Naive thymus-derived CD4-positive, alpha-beta T cell (primary cell): Measurements from ENCODE around the gene MAP7D1. TPM values are rescaled to one million over a fixed set of nuclear protein-coding genes. Genes with fewer than 3 reads are reported as not detected.
A peak's percentile ranks its signal among the peaks of the same experiment; 100 is the strongest.
"Not testable (repeated sequence)": the region's sequence is repeated elsewhere in the genome, so short reads cannot be mapped to it uniquely, and the experiment has no call there.

Source experiments
- ATAC-seq: fragments of 150-1000 bp; cut with Tn5 transposase; 2 replicates; pipeline ENCODE4 v1.10.0; 2021; ENCODE audit warnings: mild to moderate bottlenecking, moderate library complexity
- CTCF ChIA-PET: fragments of 350-600 bp; sonication (Branson Sonifier 250); formaldehyde crosslinking; loops from one replicate; lab custom pipeline; 2021; ENCODE audit warnings: antibody characterized with exemption; lab: Charles Lee
- POLR2A ChIA-PET: fragments of 350-600 bp; sonication (Branson Sonifier 250); formaldehyde crosslinking; loops from one replicate; lab custom pipeline; 2021; ENCODE audit warnings: antibody characterized with exemption, inconsistent platforms; lab: Charles Lee
- DNase-seq, 9 donors: peaks; one replicate each; pipeline versions ENCODE4 v3.0.0 to v3.0.0-alpha.2; 2020 to 2022; ENCODE audit warnings: mixed read lengths in 1 of 9
- H3K27ac ChIP-seq: one replicate; pipeline ENCODE4 v1.7.0; 2013; ENCODE audit warnings: mild to moderate bottlenecking, low read depth, low read length, moderate library complexity
- H3K27me3 ChIP-seq, 2 donors: one replicate each; pipeline ENCODE4 v1.7.0; 2013; ENCODE audit warnings: low read length in 2 of 2, mild to moderate bottlenecking in 2 of 2, moderate library complexity in 2 of 2; ENCODE audit not compliant: control insufficient read depth in 2 of 2, insufficient read depth in 2 of 2
- H3K36me3 ChIP-seq, 3 experiments: 1 replicate in 2 of 3; 2 replicates in 1 of 3; pipeline ENCODE4 v1.7.0; 2013; ENCODE audit warnings: low read length in 3 of 3, mild to moderate bottlenecking in 3 of 3, moderate library complexity in 1 of 3; ENCODE audit not compliant: insufficient read depth in 3 of 3, control insufficient read depth in 2 of 3
- H3K4me1 ChIP-seq, 2 donors: one replicate each; pipeline ENCODE4 v1.7.0; 2013; ENCODE audit warnings: low read length in 2 of 2, mild to moderate bottlenecking in 2 of 2, moderate library complexity in 1 of 2; ENCODE audit not compliant: control insufficient read depth in 2 of 2, insufficient read depth in 2 of 2
- H3K4me3 ChIP-seq: 2 replicates; pipeline ENCODE4 v1.7.0; 2013; ENCODE audit warnings: mild to moderate bottlenecking, low read length
- H3K9me3 ChIP-seq, 3 experiments: 1 replicate in 2 of 3; 2 replicates in 1 of 3; pipeline ENCODE4 v1.7.0; 2013; ENCODE audit warnings: low read length in 3 of 3; ENCODE audit not compliant: control insufficient read depth in 2 of 3
- H3K27ac Mint-ChIP-seq, 9 donors: one replicate each; pipeline ENCODE4 v1.8.0; 2020 to 2022; ENCODE audit warnings: mixed read lengths in 9 of 9, mild to moderate bottlenecking in 8 of 9, moderate library complexity in 5 of 9, inconsistent platforms in 2 of 9
- H3K27me3 Mint-ChIP-seq, 5 donors: one replicate each; pipeline ENCODE4 v1.8.0; 2021 to 2022; ENCODE audit warnings: mixed read lengths in 5 of 5, mild to moderate bottlenecking in 1 of 5
- H3K36me3 Mint-ChIP-seq, 5 donors: one replicate each; pipeline ENCODE4 v1.8.0; 2020 to 2022; ENCODE audit warnings: mixed read lengths in 5 of 5, mild to moderate bottlenecking in 3 of 5, inconsistent platforms in 1 of 5
- H3K4me1 Mint-ChIP-seq, 7 donors: one replicate each; pipeline ENCODE4 v1.8.0; 2020 to 2022; ENCODE audit warnings: mixed read lengths in 7 of 7, mild to moderate bottlenecking in 3 of 7, inconsistent platforms in 1 of 7
- H3K4me3 Mint-ChIP-seq, 10 donors: one replicate each; pipeline ENCODE4 v1.8.0; 2020 to 2022; ENCODE audit warnings: mild to moderate bottlenecking in 10 of 10, mixed read lengths in 10 of 10, moderate library complexity in 6 of 10, inconsistent platforms in 2 of 10
- H3K9me3 Mint-ChIP-seq, 11 donors: one replicate each; pipeline ENCODE4 v1.8.0; 2020 to 2022; ENCODE audit warnings: mixed read lengths in 11 of 11, mild to moderate bottlenecking in 4 of 11, inconsistent platforms in 1 of 11, moderate library complexity in 1 of 11
- intact Hi-C, 2 donors: fragments of 100-400 bp; cut with micrococcal nuclease; formaldehyde crosslinking; loops; one replicate each; pipeline ENCODE4 v1.15.1; 2023
- polyA plus RNA-seq, 2 donors: library from polyadenylated mRNA; unstranded; fragments of 300-500 nt; fragmentation: Illumina TruSeq; gene quantifications; one replicate each; pipeline ENCODE4 v1.2.3, GENCODE V29; 2021
- total RNA-seq, 6 experiments: library from RNA in 5 of 6; stranded (reverse) in 5 of 6; gene quantifications; 1 replicate in 5 of 6; 2 replicates in 1 of 6; pipeline ENCODE4 v1.2.3 and lab custom pipeline; 2021 to 2026

Gene MAP7D1
- total and polyA plus RNA-seq, 7 experiments from 2014 or later: 15.2 to 257 (median 232) TPM

DNA sequence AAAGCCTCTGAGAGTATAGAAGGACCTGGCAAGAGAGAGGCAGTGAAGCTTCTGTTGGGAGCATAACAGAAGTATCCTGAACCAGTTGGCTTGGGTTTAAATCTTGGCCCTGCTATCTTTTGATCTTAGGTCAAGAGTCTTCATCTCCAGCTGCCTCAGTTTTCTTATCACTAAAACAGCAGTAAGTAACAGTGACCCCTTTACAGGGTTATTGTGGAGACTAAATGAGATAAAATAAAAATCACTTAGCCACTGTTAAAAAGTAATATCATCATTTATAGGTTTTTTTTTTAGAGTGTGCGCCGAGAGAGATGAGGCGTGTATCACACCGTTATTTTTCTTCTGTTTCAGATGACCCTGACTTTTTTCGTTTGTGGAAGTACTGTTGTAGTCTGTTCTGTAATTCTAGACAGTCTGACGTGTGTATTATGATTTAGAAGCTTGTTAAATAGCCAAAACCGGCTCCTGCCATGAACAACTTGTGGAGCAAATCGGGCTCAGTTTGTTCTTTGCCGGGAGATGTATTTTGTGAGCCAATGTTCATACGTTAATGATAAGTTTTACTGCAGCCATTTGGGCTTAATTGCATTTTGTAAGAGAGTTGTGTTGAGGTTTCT is 69.4 kb downstream of the MAP7D1 start:
- Histone ChIP-seq H3K27ac (peak overlapping the region; percentile 98), H3K9me3 (no peaks in the 10 kb centered on the region), H3K4me1 (peaks cover 27 to 30% of the 10 kb centered on the region in 2 donors), H3K4me3 (peak overlapping the region; percentile 69), H3K27me3 (no peaks in the 10 kb centered on the region), H3K36me3 (peaks cover 0 to 17% (median under 1%) of the 10 kb centered on the region in 3 experiments)
- CTCF ChIA-PET: interaction anchor here (1.5 kb wide), 1 partner anchor 125 kb away, joined by 4 read pairs; no protein-coding TSS in a partner anchor
- no peaks in the 10 kb centered on the region for H3K27me3 Mint-ChIP-seq
- H3K9me3 Mint-ChIP-seq: peaks cover 0 to 3% (median 0%) of the 10 kb centered on the region in 11 donors
- peak overlapping the region; percentile 96 to 100 (median 100) for H3K27ac Mint-ChIP-seq
- POLR2A ChIA-PET: interaction anchor here (0.6 to 5.0 kb wide), 11 partner anchors 13 to 1734 kb away, joined by 3 to 96 read pairs (median 5); partner anchors contain the start of genes ADPRS, MAP7D1, MRPS15 and TRAPPC3
- DNase-seq (no peak), ATAC-seq (no peak)
- peaks cover 4 to 13% (median 10%) of the 10 kb centered on the region in 5 donors for H3K36me3 Mint-ChIP-seq
- intact Hi-C loops: loop anchor here (2.0 to 10.0 kb wide), 4 partner anchors 291 to 1469 kb away; partner anchors contain the start of genes AGO3 (in 1 of the 2), CDCA8 (in 1 of the 2), KIAA0319L (in 1 of the 2) and NCDN (in 1 of the 2)
- H3K4me3 Mint-ChIP-seq: peak overlapping the region; percentile 96 to 99 (median 98)
- peaks cover 21 to 43% (median 36%) of the 10 kb centered on the region in 7 donors for H3K4me1 Mint-ChIP-seq

DNA sequence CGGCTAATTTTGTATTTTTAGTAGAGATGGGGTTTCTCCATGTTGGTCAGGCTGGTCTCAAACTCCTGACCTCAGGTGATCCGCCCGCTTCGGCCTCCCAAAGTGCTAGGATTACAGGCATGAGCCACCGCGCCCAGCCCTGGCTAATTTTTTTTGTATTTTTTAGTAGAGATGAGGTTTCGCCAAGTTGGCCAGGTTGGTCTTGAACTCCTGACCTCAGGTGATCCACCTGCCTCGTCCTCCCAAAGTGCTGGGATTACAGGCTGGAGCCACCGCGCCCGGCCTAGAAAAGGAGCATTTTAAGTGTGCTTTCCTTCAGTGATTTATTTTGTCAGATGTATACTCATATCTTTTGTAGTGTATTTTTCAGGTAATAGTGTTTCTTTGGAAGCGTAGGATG is 74.3 kb downstream of the MAP7D1 start:
- CTCF ChIA-PET: interaction anchor here (0.7 kb wide), 1 partner anchor 56 kb away, joined by 3 read pairs; no protein-coding TSS in a partner anchor
- Mint-ChIP-seq H3K4me1 (peaks cover 39 to 73% (median 63%) of the 10 kb centered on the region in 7 donors), H3K4me3 (peak overlapping the region in 1 of 10 donors; percentile 23), H3K36me3 (peaks cover 4 to 22% (median 14%) of the 10 kb centered on the region in 5 donors)
- intact Hi-C loops, POLR2A ChIA-PET, H3K9me3 Mint-ChIP-seq, H3K27ac Mint-ChIP-seq, H3K27me3 Mint-ChIP-seq, H3K27ac ChIP-seq, H3K27me3 ChIP-seq, H3K4me3 ChIP-seq, DNase-seq, H3K9me3 ChIP-seq, ATAC-seq: not testable (repeated sequence)
- Histone ChIP-seq H3K4me1 (peaks cover 35 to 36% of the 10 kb centered on the region in 2 donors), H3K36me3 (peaks cover 0 to 31% (median 5%) of the 10 kb centered on the region in 3 experiments)

Other genes starting within 250 kb of the MAP7D1 start
- gene AGO3, start 225.1 kb upstream of the MAP7D1 start, total RNA-seq: 10 to 100 TPM; 27.2 to 49.2 (median 39.4) TPM
- gene AGO3, start 225.1 kb upstream of the MAP7D1 start, polyA plus RNA-seq: 10 to 100 TPM; 11.8 to 19.3 TPM
- under 1 TPM in 2 of 5 experiments, not detected in 3; 0.71 to 0.93 TPM for gene TEKT2, start 72.1 kb upstream of the MAP7D1 start, total RNA-seq
- gene TEKT2, start 72.1 kb upstream of the MAP7D1 start, polyA plus RNA-seq: not detected
- 10 to 100 TPM; 18.0 to 30.2 (median 24.2) TPM for gene ADPRS, start 67.3 kb upstream of the MAP7D1 start, total RNA-seq
- gene ADPRS, start 67.3 kb upstream of the MAP7D1 start, polyA plus RNA-seq: 10 to 100 TPM; 18.3 to 35.4 TPM
- 1 to 10 TPM in 1 of 5 experiments, under 1 TPM in 3, not detected in 1; 0.05 to 2.5 (median 0.20) TPM for gene COL8A2, start 30.9 kb upstream of the MAP7D1 start, total RNA-seq
- gene COL8A2, start 30.9 kb upstream of the MAP7D1 start, polyA plus RNA-seq: not detected
- 10 to 100 TPM; 32.1 to 60.5 (median 47.2) TPM for gene TRAPPC3, start 6.7 kb upstream of the MAP7D1 start, total RNA-seq
- 100 to 1,000 TPM in 1 of 2 donors, 10 to 100 TPM in 1; 98.6 to 110 TPM for gene TRAPPC3, start 6.7 kb upstream of the MAP7D1 start, polyA plus RNA-seq
- gene THRAP3, start 68.3 kb downstream of the MAP7D1 start, total RNA-seq: 100 to 1,000 TPM in 3 of 5 experiments, 10 to 100 TPM in 2; 62.1 to 138 (median 122) TPM
- gene THRAP3, start 68.3 kb downstream of the MAP7D1 start, polyA plus RNA-seq: 100 to 1,000 TPM in 1 of 2 donors, 10 to 100 TPM in 1; 99.7 to 112 TPM
- 10 to 100 TPM in 1 of 5 experiments, 1 to 10 TPM in 4; 2.7 to 21.7 (median 3.1) TPM for gene SH3D21, start 150.2 kb downstream of the MAP7D1 start, total RNA-seq
- under 1 TPM; 0.17 to 0.37 TPM for gene SH3D21, start 150.2 kb downstream of the MAP7D1 start, polyA plus RNA-seq
- 10 to 100 TPM in 1 of 5 experiments, 1 to 10 TPM in 4; 1.5 to 12.5 (median 2.2) TPM for gene EVA1B, start 167.5 kb downstream of the MAP7D1 start, total RNA-seq
- gene EVA1B, start 167.5 kb downstream of the MAP7D1 start, polyA plus RNA-seq: under 1 TPM; 0.43 to 0.66 TPM
- 10 to 100 TPM; 27.6 to 56.8 (median 48.2) TPM for gene STK40, start 229.8 kb downstream of the MAP7D1 start, total RNA-seq
- gene STK40, start 229.8 kb downstream of the MAP7D1 start, polyA plus RNA-seq: 10 to 100 TPM; 28.0 to 43.1 TPM
- gene LSM10, start 241.7 kb downstream of the MAP7D1 start, total RNA-seq: 10 to 100 TPM; 21.9 to 49.7 (median 35.7) TPM
- 100 to 1,000 TPM; 106 to 144 TPM for gene LSM10, start 241.7 kb downstream of the MAP7D1 start, polyA plus RNA-seq